ENCODE measurements around the gene EIF3A.
"Not testable (repeated sequence)": the region's sequence is repeated elsewhere in the genome, so short reads cannot be mapped to it uniquely, and the experiment has no call there.

Gene EIF3A

GRCh38 chr10:119051775-119052174, 28.8 kb downstream of the EIF3A start:
- no peak for DNase-seq

GRCh38 chr10:119049777-119050176, 30.8 kb downstream of the EIF3A start:
- no peak for DNase-seq

- DNase-seq, result no peak
Measured at GRCh38 chr10:119049361-119049760, 31.3 kb downstream of the EIF3A start.

GRCh38 chr10:119045561-119045960, 35.1 kb downstream of the EIF3A start:
- DNase-seq, result no peak

GRCh38 chr10:119042169-119042568, 38.4 kb downstream of the EIF3A start:
- no peak for DNase-seq

GRCh38 chr10:119041326-119041725, 39.3 kb downstream of the EIF3A start:
- DNase-seq, result no peak

GRCh38 chr10:119039161-119039560, 41.5 kb downstream of the EIF3A start:
- no peak for DNase-seq

- no peak for DNase-seq
Measured at GRCh38 chr10:119031496-119032059, 49.0 kb downstream of the EIF3A start.

GRCh38 chr10:119030421-119031250, 50.0 kb downstream of the EIF3A start:
- DNase-seq, result peak in 5 of 6 experiments; percentile 3 to 31 (median 23)

GRCh38 chr10:119029613-119030420, 50.8 kb downstream of the EIF3A start, which contains the start of gene NANOS1:
Gene NANOS1 (plus strand): TSS chr10:119029714. CDS start chr10:119029802, 88 bp downstream.
- DNase-seq, result peak in 2 of 6 experiments; percentile 23 to 26

GRCh38 chr10:119028900-119029612, 51.6 kb downstream of the EIF3A start:
- peak; percentile 34 to 72 (median 59) for DNase-seq

GRCh38 chr10:119028445-119028899, 52.1 kb downstream of the EIF3A start:
- not testable (repeated sequence) for DNase-seq

GRCh38 chr10:119026301-119027110, 54.1 kb downstream of the EIF3A start:
- DNase-seq, result no peak

- no peak for DNase-seq
Measured at GRCh38 chr10:119025776-119026175, 54.8 kb downstream of the EIF3A start.

- DNase-seq, result no peak
Measured at GRCh38 chr10:119025336-119025735, 55.3 kb downstream of the EIF3A start.

- DNase-seq, result no peak
Measured at GRCh38 chr10:119024882-119025281, 55.7 kb downstream of the EIF3A start.

- no peak for DNase-seq
Measured at GRCh38 chr10:119023553-119023868, 57.1 kb downstream of the EIF3A start.

- DNase-seq, result no peak
Measured at GRCh38 chr10:119022846-119023552, 57.6 kb downstream of the EIF3A start.

GRCh38 chr10:119020627-119020946, 60.0 kb downstream of the EIF3A start:
- no peak for DNase-seq

GRCh38 chr10:119007211-119007574, 73.4 kb downstream of the EIF3A start:
- no peak for DNase-seq

GRCh38 chr10:119006451-119007210, 74.0 kb downstream of the EIF3A start:
- DNase-seq, result no peak

Data from stimulated activated naive CD4-positive, alpha-beta T cell (primary cell).